Glomerular endothelial cell (primary cell): ENCODE results near the gene CCR9. TPM values are rescaled to one million over a fixed set of nuclear protein-coding genes. Genes with fewer than 3 reads are reported as not detected.

Experiments used
- DNase-seq: peaks from one replicate; pipeline ENCODE4 v3.0.0-alpha.2; 2011; ENCODE audit warnings: low read depth, low spot score; ENCODE audit errors: extremely low read depth
- total RNA-seq: library from RNA; depleted of rRNA; stranded (reverse); fragments of >200 nt; gene quantifications from 2 replicates; pipeline ENCODE4 v1.2.3, GENCODE V29; 2015

Gene CCR9
- total RNA-seq, 1 donor from 2014 or later = not detected

DNA sequence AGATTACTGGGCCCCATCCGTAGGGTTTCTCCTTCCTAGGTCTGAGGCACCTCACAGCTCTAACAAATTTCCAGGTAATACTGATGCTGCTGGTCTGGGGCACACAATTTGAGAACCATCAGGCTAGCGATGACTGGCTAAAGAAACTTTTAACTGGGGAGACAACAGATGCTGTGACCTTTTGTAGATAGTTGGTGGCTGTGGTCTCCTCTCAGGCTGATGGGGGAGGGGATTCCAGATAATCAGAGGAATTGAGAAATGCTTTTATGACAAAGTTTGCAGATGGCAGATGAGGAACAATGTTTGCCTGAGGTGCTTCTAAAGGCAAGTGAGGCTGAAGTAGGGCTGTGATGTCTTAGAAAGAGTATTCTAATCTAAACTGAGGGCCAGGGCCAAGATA is 13.8 kb upstream of the CCR9 start:
- no peak for DNase-seq

DNA sequence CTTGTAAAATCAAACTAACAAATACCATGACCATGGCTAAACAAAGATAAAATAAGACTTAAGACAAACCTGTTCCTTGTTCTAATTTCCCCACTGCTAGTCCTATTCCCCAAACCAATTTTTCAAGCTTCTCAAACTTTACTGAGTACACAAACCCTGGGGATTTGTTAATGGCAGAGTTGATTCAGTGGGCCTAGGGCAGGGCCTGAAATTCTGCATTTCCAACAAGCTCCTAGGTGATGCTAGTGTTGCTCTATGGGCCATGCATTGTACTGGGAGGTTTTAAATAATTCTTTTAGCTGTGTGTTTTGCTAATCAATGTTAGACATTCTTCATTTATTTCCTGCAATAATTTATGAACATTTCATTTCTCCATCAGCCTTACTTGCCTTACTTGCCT is 13.3 kb upstream of the CCR9 start:
- no peak for DNase-seq

DNA sequence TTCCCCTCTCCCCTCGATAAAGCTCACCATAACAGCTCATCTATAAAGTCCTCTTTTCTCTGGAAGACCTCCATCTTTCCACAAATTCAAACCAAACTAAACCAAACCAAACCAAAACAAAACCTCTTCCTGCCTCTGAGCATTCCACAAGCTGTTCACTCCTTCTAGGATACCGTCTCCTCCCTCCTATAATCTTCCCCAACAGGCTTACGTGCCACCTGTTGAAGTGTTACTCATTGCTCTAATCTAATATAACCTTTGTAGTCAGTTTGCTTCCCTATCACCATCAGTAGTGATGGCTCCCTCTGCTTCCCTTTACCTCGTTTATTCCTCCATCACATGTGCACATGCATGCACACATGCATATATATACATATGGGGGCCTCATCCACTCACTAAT is 12.7 kb upstream of the CCR9 start:
- no peak for DNase-seq

DNA sequence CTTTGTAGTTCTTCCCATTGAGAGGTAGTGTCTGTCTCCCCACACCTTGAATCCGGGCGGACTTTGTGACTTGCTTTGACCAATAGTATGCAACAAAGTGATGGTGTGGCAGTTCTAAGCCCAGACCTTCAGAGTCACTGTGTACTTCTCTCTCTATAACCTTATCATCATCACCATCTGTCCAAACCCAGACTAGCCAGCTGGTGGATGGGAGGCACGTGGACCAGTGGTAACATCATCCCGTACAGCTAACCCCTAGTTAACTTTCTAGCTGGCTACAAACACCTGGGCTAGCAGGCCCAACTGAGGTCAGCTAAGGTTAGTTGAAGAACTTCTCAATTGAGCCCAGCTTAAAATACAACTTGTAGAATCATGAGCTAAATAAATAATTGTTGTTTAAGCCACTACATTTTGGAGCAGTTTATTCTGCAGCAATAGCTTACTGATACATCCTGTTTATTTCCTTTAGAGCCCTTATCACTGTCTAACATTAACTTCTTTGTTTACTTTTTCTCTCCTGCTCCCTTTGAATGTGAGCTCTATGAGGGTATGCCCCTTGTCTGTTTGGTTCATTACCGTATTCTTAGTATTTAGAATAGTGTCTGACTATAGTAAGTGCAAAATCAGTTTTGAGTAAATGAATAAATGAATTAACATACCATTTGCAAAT is 11.5 kb upstream of the CCR9 start:
- no peak for DNase-seq

DNA sequence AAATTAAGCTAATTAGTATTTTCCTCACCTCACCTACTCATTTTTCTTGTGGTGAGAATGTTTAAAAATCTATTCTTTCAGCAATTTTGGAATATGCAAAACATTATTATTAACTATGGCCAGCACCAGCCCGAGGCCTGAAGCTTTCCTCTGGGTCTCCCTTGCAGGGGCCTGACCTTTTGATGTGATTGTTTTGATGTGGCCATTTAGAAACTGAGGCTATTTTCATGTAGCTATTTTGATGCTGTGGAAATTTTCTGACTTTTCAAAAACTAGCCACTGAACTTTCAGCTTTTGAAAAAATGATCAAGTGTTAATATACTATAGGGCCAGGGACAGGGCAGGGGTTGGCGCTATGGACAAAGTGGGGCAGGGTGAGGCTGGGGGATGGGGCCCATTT is 8.2 kb upstream of the CCR9 start:
- DNase-seq = no peak

DNA sequence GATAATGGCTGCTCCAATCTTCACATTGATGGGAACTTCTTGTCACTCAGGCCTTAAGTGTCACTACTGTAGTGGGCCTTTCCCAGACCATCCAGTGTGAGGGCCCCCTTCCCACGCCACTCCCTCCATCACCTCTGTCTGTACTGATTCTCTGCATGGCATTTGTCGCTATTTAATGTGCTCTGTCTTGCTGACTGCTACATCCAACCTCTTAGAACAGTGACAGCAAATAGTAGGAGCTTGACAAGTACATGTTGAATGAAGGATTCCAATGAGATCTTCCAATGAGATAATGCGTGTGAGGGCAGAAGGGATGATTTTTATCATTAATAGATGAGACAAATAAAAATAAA is 5.6 kb upstream of the CCR9 start:
- DNase-seq = no peak

DNA sequence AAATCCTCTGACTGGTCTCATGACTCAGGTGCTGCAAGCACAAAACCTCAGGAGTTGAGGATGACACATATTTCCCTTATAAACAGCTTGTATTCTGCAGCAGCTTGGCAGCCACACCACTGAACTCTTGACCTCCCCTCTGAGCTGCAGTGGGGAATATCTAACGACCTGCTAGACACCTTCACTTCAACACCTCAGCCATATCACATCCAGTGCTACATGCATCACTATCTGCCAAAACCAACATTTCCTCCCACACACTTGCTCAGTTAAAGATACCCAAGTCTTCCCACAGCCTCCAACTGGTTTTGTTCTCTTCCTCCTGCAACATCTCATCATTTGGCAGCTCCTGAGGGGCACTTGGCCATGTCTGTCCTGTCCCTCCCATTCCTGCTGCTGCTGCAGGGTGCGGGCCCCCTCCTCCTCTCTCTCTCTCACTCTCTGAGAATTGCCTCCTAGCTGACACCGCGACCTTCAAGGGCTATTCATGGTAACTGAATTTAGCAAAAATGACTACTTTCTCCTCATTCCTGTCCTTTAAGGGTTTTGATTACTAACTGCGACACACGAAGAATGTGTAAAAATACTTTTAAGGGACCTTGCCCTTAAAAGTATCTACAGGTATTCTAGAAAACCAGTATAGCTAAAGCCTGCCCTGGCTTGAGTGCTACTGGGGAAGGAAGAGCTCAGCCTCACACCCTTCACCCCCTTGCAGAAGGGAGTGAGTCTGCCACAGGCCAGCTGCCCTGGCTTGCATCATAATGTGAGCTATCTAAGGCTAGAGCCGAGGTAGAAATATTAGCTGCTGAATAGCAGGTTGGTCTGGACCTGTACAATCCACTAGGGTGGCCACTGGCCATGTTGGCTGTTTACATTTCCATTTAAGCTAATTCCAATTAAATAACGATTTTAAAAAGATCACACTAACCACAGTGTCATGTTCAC is 5.0 kb upstream of the CCR9 start:
- DNase-seq = no peak

DNA sequence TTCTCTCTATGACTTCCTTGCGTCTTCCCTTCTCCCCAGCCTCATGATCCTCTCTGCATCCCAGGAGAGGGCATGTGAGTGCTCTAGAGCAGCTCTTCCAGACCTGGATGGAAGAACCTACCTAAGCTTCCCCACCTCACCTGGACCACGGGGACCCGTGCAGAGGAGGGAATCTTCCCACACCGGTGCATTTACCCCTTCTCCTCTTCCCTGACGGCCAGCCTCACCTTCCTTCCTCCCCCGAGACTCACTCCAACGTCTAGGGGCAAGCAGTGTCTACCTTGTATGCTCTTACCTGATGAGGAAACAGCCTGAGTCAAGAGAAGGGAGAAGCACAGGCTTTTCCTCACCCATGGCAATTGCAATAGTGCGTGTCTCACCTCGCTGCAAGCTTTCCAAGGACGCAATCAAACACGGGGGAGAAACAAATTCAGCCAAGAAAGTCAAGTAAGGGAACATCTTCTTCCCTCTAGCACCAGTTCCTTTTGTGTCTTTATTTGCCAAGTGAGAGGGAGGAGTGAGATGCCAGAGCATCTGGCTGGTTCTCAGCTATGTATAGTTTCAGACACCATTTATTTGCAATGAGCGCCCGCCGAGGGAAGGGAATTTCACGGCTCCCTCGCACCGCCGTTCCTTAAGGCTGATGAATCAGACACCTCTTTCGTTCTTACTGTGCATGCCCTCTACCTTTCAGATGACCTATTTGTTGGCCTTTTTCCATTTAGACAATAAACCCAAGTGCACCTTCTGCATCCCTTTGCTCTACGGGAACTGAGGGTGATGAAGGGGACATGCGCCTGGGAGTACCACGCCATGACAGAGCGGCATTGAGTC is 1.8 kb upstream of the CCR9 start:
- DNase-seq = no peak

DNA sequence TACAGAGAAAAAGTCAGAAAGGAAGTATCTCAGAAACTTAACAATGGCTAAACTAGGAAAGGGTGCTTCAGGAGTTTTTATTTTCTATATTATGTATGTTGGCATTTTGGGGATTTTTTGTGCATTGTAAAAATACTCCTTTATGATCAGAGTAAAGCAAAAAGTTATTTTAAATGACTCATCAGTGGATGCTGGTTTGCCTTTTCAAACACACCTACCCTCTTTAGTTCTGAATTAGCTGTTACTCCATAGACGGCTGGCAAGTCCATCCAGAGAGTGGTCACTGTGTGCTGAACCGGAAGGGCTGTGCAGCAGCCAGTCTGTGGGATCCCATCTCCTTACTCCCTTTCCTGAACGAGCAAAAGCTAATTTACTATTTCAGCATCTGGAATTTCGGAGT is 942 bp downstream of the CCR9 start:
- no peak for DNase-seq

DNA sequence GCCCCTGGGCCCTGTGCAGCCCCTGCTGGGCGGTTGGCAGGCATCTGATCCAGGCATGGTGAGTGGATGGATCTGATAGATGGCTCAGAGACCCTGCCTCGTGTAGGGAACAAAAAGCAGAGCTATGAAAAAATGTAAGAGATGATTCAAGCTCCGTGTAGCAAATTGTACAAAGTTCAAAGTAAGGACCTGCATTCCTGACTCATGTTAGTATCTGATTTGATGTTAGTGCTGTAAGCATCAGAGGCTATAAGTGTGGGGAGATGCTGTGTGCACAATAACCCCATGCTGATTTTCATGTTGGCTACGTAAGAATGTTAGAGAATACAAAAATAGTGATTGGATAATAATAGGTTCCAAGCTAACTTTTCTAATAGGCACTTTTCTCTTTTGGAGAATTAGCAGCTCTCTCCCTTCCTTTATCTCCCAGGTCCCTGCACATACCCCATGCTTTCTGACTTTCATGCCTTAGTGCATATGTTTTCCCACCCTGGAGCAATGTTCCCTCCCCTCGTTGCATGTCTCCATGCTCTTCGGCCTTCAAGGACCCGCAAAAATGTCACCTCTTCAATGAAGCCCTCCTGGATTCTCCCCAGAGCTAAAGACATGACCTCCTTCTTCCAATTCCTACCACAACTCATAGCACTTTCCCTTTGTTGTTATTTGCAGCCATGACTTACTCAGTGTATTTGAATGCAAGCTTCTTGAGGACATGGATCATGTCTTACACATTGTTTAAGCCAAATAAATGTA is 1.6 kb downstream of the CCR9 start:
- no peak for DNase-seq

DNA sequence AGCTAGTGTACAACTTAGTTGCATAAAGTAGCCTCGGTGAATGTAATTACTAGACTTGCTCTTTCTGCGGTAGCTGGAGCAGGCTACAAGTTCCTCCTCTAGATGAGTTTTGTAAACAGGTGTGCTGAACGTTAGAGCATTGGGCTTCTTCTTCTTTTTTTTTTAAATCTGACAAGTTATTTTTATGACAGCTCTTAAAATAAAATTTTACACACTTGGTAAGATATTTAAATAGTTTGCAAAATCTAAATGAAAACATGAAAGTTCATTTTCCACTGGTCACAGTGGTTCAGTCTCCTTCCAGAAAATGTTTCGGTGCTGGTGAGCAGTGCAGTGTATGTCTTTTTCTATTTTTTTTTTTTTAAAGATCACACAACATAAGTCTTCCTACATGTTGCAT is 3.0 kb downstream of the CCR9 start:
- DNase-seq = no peak

DNA sequence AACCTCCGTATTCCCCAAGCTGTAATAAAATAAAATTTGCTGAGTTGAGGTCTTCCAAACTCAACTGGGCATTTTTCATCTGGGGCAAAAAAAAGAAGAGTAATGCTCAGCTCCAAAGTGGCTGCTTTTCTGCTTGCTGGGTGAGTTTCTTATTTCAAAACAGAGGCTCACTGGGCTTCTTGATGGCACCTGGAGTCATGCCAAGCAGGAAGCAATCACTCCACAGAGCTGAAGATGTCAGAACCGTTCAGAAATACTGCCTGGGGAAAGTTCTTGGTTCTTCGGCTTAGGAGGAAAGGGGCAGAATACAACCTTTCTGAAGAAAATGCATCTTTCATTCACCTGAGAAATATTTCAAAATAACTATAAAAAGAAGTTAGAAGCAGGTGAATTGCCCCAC is 4.1 kb downstream of the CCR9 start:
- DNase-seq = no peak

DNA sequence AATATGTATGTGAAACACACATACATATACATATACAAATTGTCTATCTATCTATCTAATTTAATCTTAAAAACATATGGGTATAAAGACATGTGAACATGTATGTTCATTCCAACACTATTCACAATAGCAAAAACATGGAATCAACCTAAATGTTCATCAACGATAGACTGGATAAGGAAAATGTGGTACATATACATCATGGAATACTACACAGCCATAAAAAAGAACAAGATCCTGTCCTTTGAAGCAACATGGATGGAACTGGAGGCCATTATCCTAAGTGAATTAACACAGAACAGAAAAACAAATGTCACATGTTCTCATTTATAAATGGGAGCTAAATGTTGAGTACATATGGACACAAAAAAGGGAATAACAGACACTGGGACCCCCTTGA is 5.8 kb downstream of the CCR9 start:
- no peak for DNase-seq

DNA sequence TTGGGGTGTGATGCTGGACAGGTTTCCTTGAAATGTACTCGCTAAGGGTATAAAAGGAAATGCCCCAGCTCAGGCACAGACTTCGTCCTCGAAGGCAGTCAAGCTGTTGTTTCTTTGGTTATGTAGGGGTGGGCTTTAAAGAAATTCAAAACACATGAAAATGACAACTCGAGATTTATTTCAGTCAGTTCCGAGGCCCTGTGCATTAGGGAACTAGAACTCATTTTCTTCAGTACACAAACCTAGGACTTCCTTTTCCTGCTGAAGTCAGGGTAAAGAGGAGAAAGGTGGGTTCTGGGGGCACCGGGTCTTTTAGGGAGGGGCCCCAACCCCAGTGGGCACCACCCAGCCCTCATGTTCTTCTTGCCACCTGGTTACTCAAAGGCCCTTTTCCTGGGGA is 7.7 kb downstream of the CCR9 start:
- DNase-seq = no peak

DNA sequence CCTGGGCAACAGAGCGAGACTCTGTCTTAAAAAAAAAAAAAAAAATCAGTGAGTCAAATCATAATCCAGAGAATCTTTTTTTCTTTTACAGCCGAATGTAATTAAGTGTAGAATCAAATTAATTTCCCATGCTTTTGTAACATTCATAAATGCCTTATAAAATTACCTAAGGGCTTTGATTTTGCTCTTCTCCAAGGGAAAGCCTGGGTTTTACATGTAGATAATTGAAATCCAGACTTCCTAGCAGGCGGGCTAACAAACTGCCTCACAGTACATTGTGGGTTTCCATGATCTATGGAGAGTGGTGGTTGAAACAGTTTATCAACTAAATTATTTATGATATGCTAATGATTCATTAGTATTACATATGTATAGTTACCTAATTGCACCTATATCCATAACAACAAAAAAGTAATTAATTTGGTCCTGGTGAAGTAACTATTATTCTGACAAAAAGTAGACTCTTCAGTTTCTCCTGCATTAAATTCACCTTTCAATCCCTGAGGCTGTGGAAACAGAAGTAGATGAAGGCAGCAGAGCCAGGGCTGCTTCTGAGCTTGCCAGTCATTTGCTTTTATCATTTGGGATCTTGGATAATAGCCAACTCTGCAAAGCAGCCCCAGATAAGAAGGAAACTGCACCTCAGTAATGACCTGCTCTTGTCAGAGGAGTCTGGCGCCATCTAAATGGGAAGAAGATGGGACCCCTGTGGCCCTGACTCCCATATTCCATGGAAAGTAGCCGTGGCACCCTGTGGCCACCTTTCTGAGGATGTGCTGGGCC is 9.5 kb downstream of the CCR9 start:
- no peak for DNase-seq

DNA sequence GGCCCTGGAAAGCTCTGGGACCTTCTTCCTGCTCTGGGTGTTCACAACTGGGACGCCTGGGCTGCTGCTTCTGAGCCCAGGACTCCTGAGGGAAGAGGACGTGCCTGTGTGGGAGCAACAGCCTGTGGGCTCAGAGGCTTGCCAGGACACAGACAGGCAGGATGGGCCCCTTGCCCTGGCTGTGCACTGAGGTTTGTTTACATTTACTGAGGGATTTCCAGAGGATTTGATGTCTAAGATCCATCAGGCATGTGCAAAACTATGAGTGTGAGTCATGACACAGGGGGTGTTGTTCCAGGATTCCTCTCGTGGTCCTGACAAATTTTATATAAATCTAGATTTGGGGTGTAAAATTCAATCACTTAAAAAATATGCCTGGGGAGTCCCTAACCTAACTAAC is 10.6 kb downstream of the CCR9 start:
- DNase-seq = no peak

DNA sequence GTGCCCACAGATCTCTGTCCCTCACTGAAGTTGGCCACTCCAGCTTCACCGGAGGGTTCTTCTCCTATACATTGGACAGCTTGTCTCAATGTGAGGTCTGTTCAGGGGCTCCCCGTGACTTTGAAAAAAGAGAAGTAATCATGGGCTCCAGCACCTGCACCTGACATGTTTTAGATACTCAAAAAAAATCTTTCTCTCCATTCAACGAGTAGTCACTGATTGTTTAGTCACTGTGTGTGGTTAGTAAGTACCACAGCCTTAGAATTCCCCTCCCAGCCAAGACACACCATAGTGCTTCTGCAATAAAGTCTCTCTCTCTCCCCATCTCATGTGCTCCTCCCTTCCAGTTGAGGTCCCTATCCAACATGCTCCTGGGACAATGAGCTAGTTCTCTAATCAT is 18.6 kb downstream of the CCR9 start:
- DNase-seq = no peak

DNA sequence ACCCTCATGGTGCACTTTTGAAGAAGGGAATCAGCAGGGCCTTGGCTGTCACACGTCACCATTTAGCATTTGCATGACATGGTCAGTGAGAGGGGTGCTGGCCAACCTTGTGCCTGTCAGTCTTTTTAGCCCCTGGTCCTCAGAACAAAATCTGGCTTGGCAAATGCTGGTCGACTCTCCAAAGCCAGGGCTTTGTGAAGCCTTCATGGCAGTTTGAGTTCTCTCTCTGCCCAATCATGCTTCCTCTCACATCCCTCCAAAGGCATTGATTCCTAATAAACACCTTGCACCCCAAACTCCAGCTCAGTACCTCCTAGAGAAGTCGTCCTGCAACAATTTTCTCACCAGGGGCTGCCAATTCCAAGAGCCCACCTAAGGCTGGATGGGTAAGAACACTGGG is 19.4 kb downstream of the CCR9 start:
- DNase-seq = no peak

DNA sequence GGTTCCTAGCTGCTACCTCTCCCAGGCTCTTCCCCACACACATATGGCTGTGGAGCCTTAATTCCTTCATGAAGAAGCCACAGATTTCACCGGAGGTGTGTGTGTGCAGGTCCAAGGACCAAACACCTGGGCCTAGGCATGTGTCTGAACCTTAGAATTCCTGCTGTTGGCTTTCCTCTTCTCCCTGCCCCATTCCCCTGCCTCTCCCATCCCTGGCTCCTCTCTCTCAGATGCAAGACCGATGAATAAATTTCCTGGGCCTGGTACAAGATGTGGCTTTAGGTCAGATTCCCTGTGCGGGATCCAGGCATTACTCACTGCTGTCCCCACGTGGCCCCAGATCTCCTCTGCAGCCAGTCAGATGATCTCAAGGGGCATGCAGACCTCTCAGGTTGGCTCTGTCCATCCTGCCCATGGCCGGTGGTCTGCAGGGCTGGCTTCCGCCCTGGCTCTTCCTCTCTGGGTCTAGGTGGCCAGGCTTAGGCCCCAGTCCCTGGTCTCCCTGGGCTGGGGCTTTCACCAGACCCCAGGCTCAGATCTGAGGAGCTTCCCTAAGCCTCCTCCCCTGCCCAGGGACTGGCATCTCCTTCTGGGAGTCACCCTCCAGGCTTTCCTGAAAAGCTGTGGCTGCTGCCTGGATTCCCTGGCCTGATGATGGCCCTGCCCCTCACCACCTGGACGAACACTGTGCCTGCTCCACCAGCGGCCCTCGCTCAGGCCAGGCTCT is 20.5 kb downstream of the CCR9 start:
- DNase-seq = no peak
